HG03342 (cell line): Measurements from ENCODE around the gene LGALS13.

Source experiments
- ATAC-seq: cut with Tn5 transposase; IDR thresholded peaks from one replicate; pipeline ENCODE4 v1.9.1; 2021; ENCODE audit warnings: mild to moderate bottlenecking, moderate library complexity; ENCODE audit not compliant: unreplicated experiment

LGALS13 gene, protein sequence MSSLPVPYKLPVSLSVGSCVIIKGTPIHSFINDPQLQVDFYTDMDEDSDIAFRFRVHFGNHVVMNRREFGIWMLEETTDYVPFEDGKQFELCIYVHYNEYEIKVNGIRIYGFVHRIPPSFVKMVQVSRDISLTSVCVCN

DNA sequence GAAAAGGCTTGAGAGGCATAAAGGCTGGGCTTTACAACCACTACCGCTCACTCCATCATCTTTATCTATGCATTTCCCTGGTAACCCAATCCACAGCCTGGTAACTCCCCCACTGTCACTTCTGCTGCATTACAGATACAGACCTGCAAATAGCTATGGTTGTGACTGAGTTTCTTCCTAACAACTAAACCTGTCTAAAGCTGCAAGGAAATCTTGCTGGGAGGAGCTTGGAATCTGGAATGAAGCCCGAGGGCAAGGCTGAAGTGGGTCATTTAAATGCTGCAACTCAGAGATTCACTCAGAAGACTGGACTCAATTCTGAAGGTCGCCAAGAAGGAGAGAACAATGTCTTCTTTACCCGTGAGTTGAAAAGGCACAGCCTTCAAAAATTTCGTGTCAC lies at the start of gene LGALS13:
TSS of gene LGALS13 (plus strand) at position 301 of the 400 bp plus-strand sequence. CDS start at position 346, 45 bp downstream.
- ATAC-seq: no peak

DNA sequence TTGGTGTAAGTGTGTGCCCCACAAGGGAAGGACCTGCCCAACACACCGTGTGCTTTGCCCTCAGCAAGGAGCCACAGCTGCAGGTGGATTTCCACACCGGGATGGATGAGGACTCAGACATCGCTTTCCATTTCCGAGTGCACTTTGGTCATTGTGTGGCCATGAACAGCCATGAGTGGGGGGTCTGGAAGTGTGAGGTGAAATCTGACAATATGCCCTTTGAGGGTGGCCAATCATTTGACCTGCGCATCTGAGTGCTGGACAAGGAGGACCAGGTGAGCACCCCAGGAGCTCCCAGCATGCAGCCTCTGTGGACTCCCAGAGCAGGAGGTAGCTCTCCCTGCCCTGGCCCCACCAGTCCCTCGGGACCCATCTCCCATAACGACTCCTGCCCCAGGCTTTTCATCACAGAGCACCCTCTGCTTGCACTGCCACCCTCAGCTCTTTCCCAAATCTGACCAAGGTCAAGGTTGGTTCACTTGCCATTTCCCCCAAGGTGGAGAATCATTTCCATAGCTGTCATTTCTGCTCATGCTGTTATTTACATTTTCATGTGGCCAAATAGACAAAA lies 49.2 kb upstream of the LGALS13 start:
- ATAC-seq: no peak

DNA sequence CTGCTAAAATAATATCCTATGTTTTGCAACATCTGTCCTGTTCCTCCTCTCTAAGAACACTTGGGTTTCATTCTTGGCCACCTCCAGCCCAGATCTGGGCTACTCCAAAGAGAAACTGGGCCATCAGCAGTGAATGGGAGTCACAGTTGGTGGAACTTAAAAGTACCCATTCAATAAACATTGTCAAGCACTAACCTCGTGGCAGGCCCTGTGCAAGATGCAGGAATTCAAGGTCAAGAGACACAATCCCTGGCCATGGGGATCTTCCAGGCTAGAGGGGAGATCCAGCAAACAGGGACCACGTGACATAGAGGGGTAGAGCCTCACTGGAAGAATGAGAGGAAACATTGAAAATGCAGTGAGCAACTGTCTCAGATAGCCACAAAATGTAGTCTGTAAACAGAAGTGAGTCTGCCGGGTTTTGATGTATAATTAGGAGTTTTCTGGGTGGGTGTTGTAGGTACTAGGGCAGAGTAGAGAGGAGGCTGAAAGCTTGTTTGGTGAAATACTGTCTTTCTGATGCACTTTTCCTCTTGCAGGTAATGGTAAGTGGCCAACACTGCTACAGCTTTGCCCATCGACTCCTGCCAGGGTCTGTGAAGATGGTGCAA lies 47.5 kb upstream of the LGALS13 start:
- ATAC-seq: no peak

DNA sequence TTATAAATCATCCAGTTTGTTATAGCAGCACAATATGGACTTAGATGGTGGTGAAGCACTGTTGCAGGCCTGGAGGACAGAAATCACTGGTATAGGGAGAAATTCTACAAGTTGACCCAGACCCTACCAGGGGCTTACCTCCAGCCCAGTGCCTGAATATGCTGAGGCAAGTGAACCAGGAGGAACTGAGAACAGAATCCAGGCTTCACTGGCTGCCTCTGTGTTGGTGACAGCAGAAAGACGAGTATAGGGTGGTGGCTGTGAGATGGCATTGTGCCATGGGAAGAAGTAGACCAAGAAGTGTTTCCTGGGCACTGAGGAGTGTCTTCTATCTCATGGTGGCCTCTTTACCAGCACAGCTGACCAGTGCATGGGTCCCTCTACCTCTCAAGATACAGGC lies 46.4 kb upstream of the LGALS13 start:
- ATAC-seq: no peak

DNA sequence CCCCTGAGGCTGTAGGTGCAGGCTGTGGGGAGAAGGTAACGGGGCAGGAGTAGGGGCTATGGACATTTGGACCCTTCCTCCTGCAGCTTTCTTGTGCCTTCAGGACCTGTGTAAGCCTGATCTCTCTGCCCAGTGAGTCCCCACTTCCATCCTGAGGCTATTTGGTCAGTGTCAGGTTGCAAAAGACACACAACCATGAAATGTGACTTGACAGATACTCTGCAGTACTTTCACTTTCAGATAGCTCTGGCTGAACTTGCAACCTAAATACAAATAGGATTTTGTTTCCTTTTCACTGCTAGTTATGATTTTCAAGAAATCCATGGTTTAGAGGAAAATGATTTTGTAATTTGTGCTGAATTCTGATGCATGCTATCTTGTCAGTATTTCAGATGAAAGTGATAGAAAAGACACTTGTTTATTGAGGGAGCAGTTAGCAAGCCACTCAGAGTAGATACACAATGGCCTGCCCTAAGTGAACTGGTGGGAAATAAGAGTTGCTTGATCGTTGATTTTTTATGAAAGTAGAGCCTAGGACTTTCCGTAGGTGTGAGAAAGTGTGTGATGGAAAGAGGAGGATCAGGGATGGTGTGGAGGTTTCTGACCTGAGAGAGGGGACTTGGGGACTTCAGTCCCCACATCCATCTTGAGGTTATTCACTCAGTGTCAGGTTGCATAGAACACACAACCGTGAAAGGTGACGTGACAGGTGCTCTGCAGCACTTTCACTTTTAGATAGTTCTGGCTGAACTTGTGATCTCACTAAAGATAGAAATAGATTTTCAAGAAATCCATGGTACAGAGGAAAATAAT lies 44.3 kb upstream of the LGALS13 start:
- no peak for ATAC-seq

DNA sequence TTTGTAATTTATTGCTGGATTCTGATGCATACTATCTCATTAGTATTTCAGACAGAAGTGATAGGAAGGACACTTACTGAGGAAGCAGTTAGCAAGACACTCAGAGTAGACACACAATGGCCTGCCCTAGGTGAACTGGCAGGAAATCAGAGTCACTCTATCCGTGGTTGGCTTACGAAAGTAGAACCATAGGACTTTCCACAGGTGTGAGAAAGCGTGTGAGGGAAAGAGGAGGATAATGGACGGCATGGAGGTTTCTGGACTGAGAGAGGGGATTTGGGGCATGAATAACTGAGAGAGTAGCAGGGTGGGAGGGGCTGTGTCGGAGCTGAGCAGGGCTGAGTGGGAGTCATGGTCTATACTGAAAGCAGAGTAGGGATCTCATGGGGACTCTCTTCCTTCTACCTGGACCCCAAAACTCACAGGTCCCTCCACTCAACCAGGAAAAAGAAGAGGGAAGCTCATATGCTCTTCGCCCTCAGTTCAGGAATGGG lies 43.7 kb upstream of the LGALS13 start:
- ATAC-seq: no peak

DNA sequence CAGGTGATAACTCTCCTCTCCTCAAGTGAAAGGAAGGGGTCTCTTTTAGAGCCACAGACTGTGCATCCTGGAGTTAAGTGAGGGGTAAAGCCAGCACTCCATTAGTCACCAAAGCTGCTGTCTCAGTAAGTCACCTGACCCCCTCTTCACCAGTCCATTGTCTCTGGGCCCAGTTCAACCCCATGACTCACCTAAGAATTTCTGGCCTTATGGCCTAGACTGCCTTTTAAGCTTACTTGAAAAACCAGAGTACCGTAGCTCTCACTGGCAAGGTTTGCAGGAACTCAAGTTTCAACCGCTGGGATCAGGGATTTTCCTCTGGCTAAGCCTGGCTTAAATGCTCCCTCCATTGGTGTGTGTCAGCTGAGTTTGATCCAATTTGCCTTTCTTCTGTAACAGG lies 38.9 kb upstream of the LGALS13 start:
- no peak for ATAC-seq

DNA sequence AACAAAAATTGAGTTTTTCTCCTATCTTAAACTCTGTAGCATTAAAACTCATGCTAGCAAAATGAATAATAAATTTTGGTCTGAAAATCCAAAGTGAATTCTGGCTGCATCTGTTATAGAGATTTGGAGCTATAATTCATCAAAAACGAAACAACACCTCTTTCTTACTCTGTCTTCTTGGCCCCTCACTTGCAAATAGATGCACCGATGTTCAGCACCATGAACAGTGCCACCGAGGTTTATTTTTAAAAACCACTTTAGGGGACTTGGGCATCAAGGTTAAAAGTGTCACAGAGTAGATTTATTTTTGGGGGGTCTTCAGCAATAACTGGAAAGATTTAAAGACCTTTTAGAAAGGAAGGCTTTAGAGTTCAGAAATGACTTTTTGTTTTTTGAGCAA lies 36.3 kb upstream of the LGALS13 start:
- no peak for ATAC-seq

DNA sequence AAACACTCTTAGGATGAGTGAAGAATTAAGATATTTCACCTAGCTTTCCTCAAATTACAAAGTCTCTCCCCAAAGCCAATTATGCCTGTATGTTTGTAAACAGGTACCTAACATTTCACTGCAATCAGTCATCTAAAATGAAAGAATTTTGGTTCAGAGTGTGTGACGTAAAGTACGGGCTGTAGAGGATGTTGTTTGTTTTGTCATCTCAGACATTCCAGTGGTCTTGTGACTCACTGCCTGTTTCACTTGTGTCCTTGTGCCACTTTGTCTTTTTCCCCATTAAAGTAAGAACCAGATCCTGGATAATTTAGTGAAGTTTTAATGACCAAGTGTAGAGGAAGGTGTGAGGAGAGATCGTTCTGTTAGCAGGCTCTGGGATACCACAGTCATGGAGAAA lies 33.7 kb upstream of the LGALS13 start:
- ATAC-seq: no peak

DNA sequence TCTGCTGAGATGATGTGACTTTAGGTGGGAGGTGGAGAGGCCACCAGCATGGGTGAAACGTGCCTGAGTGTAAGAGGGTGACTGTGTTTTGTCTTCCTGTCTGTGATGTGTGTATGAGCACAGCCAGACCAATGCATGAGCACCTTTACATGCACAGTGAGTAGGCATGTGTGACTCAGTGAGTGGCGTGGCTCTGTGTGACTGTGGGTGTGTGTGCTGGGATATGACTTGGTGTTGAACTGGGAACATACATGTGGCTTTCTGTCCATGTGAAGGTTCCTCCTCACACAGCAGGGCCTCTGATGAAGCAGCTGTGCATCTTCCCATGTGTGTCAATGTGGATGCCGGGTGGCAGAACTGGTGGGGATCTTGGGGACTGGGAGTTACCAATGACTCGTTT lies 19.9 kb upstream of the LGALS13 start:
- ATAC-seq: no peak

DNA sequence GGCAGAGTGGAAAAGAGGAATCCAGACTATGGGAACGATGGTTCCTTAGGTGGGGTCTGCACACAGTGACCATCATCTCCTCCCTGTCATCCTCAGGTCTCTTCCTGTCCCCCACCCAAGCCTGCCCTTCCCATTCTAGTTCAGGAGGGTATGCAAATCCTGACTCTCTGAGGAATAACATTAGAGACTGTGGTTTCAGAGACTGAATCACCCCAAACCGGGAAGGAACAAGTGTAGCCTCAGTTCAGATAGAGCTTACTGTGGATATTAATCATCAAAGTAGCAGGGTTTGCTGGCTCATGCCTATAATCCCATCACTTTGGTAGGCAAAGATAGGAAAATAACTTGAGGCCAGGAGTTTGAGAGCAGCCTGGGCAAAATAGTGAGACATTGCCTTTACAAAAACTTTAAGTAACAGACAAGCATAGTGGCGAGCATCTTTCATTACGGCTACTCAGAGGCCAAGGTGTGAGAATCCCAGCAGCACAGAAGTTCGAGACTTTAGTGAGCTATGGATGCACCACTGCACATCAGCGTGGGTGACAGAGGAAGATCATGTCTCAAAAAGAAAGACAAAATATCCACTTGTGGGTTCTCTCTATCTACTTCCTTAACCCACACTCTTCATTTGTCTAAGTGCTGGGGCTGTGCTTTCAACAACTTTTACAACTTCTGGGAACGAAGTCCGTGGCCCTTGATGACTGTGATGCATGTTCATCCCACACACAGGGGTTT lies 19.3 kb upstream of the LGALS13 start:
- no peak for ATAC-seq

DNA sequence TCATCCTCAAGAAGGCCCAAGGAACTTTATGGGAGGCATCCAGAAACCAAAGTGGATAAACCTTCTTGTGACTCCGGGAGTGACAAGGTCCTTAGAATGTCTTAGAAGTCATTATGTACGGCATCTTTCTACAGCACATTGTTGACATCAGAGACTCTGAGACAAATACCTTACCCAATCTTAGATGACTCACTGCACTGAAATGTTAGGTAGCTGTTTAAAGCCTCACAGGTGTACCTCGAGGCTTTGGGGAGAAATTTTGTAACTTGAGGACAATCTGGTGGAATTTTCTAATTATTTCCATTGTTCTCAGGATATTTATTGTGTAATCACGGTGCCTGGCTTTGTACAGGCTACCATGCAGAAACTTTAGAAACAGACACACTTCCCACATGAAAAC lies 14.8 kb upstream of the LGALS13 start:
- no peak for ATAC-seq

DNA sequence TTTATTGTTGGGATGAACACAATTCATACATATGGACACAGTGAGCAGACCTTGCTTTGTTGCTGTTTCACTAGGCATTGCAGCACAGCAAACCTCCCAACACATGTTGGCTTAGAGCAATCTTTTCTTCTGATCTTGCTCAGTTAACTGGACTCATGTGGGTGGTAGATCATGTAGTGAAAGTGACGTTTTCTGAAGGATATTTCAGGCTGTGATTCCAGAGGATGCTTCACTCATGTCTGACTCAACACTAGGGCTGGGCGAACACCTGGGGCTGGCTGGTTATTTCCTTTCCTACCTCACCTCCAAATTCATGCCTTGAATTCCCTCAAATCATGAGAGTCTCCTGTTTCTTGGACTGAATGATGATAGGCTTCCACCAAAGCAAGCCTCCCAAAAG lies 14.3 kb upstream of the LGALS13 start:
- no peak for ATAC-seq

DNA sequence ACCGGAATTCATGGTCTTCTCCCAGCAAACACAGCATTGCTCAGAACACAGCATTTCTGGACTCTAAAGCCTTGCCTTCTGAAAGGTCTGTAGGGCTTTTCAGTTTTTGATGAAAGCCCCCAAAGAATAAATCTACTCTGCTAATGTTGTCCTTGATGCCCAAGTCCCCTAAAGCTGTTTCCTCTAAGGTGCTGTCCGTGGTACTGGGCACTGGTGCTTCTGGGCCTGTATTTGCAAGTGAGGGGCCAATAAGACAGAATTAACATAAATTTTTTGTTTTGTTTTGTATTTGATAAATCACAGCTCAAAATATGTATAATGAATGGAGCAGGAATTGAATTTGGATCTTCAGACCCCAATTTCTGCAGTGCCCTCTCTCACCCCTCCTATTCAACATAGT lies 12.1 kb upstream of the LGALS13 start:
- ATAC-seq: no peak

DNA sequence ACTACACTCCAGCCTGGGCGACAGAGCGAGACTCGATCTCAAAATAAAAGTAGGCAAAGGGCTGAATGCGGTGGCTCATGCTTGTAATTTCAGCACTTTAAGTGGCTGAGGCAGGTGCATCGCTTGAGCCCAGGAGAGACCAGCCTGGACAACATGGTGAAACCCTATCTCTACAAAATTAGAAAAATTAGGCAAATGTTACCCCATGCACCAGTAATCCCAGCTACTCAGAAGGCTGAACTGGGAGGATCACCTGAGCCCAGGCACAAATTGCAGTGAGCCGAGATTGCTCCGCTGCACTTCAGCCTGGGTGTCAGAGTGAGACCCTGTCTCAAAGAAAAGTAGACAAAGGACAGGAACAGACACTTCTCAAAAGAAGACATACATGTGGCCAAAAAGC lies 9.9 kb upstream of the LGALS13 start:
- ATAC-seq: no peak

DNA sequence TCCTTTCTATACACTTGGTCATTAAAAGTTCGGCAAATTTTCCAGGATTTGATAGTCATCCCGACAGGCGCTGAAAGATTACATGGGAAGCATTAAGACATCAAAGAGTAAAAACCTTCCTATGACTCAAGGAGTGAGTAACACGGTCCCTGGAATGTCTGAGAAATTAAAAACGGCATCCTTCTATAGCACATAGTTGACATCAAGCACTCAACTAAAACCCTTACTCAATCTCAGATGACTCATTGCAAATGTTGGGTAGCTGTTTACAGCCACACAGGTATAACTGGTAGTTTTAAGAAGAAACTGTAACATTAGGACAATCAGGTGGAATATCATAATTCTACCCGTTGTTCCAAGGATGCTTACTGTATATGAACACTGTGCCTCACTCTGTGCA lies 6.4 kb upstream of the LGALS13 start:
- no peak for ATAC-seq

DNA sequence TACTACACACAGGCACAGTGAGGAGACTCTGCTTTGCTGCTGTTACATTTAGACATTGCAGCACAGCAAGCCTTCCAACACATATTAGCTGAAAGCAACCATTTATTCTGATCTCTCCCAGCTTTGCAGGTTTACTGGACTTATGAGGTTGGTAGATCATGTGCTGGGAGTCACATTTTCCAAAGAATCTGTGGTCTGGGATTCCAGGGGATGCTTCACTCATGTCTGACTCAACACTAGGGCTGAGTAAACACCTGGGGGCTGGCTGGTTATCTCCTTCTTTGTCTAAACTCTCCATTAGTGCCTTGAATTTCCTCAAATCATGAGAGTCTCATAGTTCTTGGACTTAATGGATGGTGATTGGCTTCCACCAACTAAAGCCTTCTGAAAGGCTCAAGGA lies 5.4 kb upstream of the LGALS13 start:
- no peak for ATAC-seq

DNA sequence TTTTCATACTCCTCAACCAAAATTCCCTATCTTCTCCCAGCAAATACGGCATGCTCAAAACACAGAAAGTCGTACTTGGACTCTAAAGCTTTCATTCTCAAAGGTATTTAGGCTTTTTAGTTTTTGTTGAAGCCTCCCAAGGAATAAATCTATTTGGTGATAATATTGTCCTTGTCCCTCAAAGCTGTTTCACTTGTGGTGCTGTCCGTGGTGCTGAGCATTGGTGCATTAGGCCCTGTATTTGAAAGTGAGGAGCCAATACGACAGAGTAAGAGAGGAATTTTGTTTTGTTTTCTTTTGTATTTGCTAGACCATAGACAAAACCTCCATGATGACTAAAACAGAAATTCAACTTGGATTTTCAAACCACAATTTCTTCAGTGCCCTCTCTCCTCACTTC lies 3.2 kb upstream of the LGALS13 start:
- no peak for ATAC-seq

DNA sequence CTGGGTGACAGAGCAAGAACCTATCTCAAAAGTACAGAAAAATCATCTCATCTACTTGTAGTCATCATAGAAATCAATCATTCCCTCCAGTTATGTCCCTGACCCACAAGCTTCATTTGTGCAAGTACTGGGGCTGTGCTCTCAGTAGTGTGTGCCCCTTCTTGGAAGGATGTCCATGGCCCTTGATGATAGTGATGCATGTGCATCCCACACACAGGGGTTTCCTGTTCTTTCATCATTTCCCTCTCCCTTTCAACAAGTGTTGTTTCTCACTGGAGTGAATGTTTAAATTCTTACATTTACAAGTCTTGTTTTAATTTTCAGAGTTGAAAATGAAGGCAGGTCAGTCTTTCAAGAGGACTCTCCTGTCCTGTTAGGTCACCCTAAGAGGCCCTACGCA lies 1.5 kb downstream of the LGALS13 start:
- ATAC-seq: no peak

DNA sequence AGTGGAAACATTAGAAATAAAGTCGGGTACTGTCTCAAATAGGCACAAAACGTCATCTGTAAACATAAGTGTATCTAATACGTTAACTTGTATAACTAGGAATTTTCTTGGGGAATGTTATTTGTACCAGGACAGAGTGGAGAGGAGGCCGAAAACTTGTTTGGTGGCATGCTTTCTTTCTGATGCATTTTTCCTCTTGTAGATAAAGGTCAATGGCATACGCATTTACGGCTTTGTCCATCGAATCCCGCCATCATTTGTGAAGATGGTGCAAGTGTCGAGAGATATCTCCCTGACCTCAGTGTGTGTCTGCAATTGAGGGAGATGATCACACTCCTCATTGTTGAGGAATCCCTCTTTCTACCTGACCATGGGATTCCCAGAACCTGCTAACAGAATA lies 4.7 kb downstream of the LGALS13 start:
- no peak for ATAC-seq

DNA sequence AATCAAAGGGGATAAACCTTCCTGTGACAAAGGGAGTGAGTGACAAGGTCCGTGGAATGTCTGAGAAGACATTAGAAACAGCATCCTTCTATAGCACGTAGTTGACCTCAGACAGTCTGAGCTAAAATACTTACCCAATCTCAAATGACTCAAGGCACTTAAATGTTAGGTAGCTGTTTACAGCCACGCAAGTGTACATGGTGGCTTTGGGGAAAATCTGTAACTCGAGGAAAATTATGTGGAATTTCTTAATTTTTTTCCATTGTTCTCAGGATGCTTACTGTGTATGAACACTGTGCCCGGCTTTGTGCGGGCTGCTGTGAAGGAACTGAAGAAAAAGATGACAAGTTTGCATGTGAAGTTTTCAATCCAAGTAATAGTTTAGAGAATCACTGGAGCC lies 5.2 kb downstream of the LGALS13 start:
- no peak for ATAC-seq
